Hematopoietic multipotent progenitor cell treated with erythropoietin and hydrocortisone succinate and interleukin-3 and kit ligand, for 17 days (in vitro differentiated cells): Measurements from ENCODE around the gene NUP153.
A peak's percentile ranks its signal among the peaks of the same experiment; 100 is the strongest.
"Not testable (repeated sequence)": the region's sequence is repeated elsewhere in the genome, so short reads cannot be mapped to it uniquely, and the experiment has no call there.

Experiments
- DNase-seq: peaks from one replicate; pipeline ENCODE4 v3.0.0-alpha.2; 2015; ENCODE audit warnings: low spot score

NUP153 gene

DNA sequence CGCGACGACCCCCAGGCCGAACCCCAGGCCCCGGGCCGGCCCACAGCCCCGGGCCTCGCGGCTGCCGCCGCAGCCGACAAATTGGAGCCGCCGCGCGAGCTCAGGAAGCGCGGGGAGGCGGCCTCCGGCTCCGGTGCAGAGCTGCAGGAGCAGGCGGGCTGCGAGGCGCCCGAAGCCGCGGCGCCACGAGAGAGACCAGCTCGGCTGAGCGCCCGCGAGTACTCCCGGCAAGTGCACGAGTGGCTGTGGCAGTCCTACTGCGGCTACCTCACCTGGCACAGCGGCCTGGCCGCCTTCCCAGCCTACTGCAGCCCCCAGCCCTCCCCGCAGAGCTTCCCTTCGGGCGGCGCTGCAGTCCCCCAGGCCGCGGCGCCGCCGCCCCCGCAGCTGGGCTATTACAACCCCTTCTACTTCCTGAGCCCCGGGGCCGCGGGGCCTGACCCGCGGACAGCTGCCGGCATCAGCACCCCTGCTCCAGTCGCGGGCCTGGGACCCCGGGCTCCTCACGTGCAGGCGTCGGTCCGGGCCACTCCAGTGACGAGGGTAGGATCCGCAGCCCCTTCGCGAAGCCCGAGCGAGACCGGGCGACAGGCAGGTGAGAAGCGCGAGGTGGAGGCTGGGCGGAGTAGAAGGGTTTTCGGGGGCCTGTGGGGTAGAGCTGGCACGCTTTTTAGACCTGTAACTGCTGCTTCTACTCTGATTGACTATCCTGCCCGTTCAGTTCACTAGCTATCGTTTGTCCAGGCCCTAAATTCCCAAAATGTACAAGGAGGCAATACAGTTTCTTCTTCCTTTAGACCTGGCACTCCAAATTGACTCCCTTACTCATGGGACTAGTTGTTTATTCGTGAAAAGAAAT is 106.0 kb downstream of the NUP153 start:
- peak; percentile 61 for DNase-seq

DNA sequence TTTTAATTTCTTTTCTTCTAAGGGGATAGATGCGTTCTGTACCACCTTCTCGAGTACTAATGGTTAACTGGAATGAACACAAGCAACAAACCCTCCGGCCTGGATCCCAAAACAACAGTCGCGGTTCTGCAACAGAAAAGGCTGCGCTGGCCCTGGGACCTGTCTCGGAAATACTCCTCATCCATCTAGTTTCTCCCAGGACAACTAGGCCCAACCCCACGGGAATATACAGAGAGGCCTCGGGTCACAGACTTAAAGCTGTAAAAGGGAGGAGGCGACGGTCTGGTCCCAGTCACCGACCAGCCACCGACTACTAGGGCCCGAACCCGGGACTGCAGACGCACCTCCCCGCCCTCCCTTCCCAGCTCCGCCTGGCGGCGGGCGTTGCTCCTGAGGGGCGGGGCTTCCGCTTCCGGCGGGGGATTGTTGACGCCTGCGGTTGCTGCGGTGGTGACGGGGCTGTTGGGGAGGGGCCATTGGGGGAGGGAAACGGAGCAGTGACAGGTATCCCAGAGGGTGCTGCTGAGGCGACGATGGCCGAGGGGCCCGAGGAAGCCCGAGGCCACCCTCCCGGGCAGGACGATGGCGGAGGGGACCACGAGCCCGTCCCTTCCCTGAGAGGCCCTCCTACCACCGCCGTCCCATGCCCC is 106.7 kb downstream of the NUP153 start, which contains the start of gene FAM8A1:
Gene FAM8A1 (plus strand): TSS at position 426 of the 650 bp plus-strand sequence. CDS start 108 bp downstream, at position 534.
- DNase-seq: peak; percentile 94

DNA sequence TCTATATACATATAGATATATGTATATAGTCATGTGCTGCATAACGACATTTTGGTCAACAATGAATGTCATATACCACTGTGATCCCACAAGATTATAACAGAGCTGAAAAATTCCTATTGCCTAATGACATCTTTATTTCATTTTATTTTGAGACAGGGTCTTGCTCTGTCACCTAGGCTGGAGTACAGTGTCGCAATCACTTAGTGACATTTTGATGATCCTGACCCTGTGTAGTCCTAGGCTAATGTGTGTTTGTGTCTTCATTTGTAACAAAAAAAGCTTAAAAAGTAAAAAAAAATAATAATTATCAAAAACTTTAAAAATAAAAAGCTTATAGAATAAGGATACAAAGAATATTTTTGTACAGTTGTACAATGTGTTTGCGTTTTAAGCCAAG is 110.6 kb downstream of the NUP153 start:
- no peak for DNase-seq

DNA sequence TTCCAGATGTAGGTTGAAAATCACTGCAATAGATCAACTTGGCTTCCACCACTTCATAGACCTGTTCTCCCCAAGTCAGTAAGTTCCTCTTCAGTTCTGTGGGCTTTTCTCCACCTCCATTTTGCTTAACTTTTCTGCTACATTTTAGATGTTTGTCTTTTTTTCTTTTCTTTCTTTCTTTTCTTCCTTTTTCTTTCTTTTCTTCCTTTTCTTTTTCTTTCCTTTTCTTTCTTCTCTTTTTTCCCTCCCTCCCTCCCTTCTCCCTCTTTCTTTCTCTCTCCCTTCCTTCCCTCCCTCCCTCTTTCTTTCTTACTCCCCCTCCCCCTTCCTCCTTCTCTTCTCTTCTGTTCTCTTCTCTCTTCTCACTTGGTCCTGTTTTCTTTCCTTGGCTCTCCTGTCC is 113.5 kb downstream of the NUP153 start:
- no peak for DNase-seq

DNA sequence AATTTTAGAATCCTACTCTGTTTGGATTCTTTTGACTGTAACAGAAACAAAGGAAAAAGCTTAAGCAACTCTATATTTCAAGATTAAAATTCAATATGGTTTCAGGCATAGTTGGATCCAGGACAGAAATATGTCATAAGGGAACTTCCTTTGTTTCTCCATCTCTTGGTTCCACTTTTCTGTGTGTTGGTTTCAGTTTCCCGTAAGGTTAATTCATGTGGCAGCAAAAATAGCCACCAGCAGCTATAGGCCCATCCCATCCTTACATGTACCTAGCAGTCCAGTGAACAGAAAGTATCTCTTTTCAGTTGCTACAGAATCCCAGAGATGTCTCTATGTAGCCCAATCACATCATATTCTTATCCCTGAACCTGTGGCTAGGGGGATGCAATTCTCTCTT is 115.4 kb downstream of the NUP153 start:
- DNase-seq: no peak

DNA sequence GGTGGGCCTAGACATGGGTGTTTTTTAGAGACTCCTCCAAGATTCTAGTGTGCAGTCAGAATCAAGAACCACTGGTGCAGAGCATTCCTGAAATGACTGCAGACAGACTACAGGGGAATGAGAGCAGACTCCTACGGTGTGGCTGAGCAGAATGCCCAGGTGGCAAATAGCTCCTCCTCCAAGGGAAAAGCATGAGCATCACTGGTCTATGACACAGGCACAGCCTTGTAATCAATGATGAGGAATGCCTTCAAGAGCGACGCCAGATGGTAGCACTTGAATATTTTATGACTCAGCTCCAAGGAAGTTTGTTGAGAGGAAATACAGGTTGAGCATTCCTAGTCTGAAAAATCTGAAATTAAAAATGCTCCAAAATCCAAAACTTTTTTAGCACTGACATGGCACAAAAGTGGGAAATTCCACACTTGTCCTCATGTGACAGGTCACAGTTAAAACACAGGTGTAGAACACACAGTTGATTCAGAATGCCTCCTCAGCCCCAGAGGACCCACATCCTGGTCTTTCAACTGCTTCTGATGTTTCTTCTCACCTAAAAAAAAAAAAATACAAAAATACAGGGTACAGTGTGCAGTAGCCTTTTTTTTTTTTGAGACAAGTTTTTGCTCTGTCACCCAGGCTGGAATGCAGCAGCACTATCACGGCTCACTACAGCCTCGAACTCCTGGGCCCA is 117.2 kb downstream of the NUP153 start:
- no peak for DNase-seq

DNA sequence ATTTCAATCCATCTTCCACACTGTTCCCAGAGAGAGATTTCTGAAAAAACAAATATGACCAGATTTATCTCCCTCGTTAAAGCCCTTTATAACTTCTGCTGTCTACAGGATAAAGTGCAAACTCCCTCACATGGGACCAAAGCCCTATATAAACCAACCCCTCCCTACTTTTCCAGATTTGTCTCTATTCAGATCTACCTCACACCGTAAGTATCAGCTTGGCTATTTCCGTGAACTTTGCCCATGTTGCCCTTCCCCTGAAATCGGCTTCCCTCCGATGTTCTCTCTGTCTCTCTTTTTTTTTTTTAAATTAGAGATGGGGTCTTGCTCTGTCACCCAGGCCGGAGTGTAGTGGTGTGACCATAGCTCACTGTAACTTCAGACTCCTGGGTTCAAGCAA is 118.7 kb downstream of the NUP153 start:
- DNase-seq: no peak

DNA sequence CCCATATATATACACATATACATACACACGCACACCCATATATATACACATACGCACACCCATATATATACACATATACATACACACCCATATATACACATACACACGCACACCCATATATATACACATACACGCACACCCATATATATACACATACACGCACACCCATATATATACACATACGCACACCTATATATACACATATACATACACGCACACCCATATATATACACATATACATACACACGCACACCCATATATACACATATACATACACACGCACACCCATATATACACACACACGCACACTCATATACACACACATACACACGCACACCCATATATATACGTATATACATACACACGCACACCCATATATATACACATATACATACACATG is 120.1 kb downstream of the NUP153 start:
- DNase-seq: not testable (repeated sequence)

DNA sequence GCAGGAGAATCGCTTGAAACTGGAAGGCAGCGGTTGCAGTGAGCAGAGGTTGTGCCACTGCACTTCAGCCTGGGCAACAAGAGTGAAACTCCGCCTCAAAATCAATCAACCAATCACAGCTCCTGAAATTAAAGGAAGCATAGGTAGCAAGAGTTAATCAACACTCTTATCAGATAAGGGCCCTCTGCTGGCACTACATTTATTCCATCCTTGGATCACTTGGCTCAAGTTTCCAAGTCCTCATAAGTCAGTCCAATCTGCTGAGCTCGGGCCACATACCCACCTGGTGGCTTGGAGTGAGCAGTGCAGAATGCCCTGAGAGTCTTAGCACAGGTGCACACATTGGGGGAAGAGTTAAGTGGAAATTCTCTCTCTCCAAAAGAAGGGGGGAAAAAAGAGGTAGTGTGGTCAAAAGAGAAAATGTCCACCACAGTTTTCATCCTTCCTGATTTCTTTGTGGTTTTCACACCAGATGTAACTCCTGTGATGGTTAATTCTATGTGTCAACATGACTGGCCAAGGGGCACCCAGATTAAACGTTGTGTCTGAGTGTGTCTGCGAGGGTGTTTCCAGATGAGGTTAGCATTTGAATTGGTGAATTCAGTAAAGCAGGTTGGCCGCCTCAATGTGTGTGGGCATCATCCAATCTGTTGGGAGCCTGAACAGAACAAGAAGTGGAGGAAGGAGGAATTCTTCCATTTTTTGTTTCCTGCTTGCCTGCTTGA is 120.8 kb downstream of the NUP153 start:
- peak; percentile 32 for DNase-seq

DNA sequence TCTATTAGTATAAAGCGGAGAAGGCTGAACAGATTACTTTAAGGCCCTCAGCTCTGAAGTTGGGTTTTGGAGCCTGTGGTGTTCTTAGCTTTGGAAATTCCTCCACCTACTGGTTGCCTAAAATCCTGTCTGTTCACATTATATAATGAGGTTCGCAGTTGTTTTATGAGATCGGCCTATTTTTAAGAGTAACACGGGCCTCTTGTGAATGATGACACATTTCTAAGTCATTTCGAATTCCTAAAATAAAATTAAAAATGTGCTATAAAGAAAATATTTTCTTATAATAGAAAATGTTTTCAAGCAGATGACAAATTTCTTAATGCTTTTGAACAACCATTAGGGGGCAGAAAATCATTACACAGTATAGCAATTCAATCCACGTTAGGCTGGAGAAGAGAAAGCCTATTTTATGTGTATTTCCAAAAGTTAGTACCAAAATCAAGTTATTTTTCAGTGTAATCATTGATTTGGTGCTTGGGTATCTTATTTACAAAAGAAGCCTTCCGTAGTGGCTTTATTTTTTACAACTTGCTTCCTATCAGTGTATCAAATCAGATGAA is 122.4 kb downstream of the NUP153 start:
- peak; percentile 56 for DNase-seq

DNA sequence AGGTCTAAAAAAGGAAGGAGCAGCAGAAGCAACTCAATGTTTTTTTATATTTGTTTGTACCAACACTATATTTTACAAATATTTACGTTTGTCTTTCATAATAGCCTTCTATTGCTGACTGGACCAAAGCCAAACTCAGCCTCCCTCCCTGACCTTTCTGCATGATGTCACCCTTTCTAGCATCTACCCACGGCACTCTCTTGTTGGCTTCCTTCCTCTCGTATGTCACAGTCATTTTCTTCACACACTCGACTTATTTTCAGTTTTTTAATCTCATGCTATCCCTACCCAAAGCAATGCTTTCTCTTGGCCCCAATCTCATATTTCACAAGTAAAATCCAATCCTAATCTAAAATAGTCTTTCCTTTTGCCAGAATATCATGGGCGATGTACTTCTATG is 122.9 kb downstream of the NUP153 start:
- no peak for DNase-seq

DNA sequence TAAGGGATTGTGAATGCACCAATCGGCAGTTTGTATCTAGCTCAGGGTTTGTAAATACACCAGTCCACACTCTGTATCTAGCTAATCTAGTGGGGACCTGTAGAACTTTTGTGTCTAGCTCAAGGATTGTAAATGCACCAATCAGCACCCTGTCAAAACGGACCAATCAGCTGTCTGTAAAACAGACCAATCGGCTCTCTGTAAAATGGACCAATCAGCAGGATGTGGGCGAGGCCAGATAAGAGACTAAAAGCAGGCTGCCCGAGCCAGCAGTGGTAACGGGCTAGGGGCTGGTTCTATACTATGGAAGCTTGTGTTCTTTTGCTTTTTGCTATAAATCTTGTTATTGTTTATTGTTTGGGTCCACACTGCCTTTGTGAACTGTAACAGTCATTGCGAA is 125.4 kb downstream of the NUP153 start:
- DNase-seq: not testable (repeated sequence)

DNA sequence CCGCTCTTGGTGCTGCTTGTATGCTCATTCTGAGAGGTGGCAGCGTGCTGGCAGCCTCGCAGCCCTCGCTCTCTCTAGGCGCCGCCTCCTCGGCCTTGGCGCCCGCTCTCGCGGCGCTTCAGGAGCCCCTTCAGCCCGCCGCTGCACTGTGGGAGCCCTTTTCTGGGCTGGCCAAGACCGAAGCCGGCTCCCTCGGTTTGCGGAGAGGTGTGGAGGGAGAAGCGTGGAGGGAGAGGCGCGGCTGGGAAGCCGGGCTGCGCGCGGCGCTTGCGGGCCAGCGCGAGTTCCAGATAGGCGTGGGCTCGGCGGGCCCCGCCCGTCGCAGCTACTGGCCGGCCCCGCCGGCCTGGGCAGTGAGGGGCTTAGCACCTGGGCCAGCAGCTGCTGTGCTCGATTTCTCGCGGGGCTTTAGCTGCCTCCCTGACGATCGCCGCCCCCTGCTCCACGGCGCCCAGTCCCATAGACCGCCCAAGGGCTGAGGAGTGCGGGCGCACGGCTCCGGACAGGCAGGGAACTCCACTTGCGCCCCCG is 126.1 kb downstream of the NUP153 start:
- DNase-seq: no peak

DNA sequence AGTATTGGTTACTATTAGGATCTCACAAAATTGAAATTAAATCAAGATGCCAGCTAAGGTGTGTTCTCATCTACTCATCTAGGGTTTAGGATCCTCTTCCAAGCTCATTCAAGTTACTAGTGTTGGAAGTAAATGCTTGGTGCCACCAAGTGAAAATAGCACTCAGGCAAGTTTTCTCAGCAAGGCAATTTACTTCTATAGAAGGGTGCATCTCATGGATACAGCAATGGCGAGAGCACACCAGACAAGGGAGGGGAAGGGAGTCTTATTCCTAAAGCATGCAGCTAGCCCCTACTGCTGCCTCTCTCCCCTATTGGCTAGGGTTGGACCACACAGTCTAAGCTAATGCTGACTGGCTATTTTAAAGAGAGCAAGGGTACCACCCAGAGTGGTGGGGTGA is 129.7 kb downstream of the NUP153 start:
- DNase-seq: no peak

DNA sequence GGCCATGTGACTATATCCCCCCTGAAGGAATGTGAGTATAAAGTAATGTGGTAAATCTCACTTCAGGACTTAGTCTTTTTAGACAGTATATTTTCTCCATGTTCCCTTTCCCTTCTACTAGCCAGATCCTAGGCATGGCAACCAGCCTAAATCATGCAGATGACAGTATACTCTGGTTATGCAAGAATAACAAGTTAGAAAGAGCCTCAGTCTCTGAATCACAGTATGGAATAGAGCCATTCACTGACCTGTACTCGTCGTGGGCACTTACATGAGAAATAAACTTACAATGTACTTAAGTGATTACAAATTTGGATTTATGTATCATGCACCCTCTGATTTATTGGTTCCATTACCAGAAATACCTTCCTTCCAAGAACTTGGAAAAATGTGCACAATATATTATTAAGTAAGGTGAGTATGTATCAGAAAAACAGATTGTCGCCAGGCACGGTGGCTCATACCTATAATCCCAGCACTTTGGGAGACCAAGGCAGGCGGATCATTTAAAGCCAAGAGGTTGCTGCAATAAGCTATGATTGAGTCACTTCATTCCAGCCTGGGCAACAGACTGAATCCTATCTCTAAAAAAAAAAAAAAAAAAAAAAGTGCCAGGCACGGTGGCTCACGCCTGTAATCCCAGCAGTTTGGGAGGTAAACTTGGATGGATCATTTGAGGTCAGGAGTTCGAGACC is 131.7 kb downstream of the NUP153 start:
- no peak for DNase-seq

DNA sequence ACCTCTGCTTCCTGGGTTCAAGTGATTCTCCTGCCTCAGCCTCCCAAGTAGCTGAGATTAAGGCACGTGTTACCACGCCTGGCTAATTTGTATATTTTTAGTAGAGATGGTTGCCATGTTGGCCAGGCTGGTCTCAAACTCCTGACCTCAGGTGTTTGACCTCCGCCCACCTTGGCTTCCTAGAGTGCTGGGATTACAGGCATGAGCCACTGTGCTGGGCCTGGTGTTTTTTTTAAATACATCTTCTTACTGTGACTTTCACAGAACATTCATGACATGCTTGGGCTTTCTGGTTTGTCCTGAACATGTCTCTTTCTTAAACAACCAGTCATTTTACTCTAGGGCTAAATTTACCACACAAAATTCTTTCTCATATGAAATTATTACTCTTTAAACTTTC is 141.3 kb downstream of the NUP153 start:
- no peak for DNase-seq
